Neural progenitor cell (in vitro differentiated cells): ENCODE measurements around the gene NGFR. TPM values are rescaled to one million over a fixed set of nuclear protein-coding genes. Genes with fewer than 3 reads are reported as not detected.

Experiments
- DNase-seq: peaks from one replicate; pipeline ENCODE4 v3.0.0-alpha.2; 2016; ENCODE audit warnings: low spot score
- H2AFZ ChIP-seq: fragments of 200-600 bp; sonication (generic); replicated peaks from 2 replicates; pipeline ENCODE4 v1.6.1; 2016; ENCODE audit warnings: antibody characterized with exemption
- H3F3A ChIP-seq: fragments of 200-600 bp; sonication (generic); 2 replicates; pipeline ENCODE4 v1.6.1; 2016; ENCODE audit warnings: antibody characterized with exemption, low read depth
- H3K27ac ChIP-seq: fragments of 200-600 bp; sonication (generic); 2 replicates; pipeline ENCODE4 v1.5.1; 2016; ENCODE audit warnings: mild to moderate bottlenecking
- H3K27me3 ChIP-seq: fragments of 200-600 bp; sonication (generic); 2 replicates; pipeline ENCODE4 v1.6.1; 2016; ENCODE audit warnings: mild to moderate bottlenecking, moderate library complexity
- H3K36me3 ChIP-seq: fragments of 200-600 bp; sonication (generic); 2 replicates; pipeline ENCODE4 v1.5.1; 2016
- H3K4me1 ChIP-seq: fragments of 200-600 bp; sonication (generic); 2 replicates; pipeline ENCODE4 v1.6.1; 2016; ENCODE audit warnings: mixed run types
- H3K4me2 ChIP-seq: fragments of 200-600 bp; sonication (generic); 2 replicates; pipeline ENCODE4 v1.6.1; 2016
- H3K4me3 ChIP-seq: fragments of 200-600 bp; sonication (generic); 2 replicates; pipeline ENCODE4 v1.5.1; 2016
- H3K79me2 ChIP-seq: fragments of 200-600 bp; sonication (generic); 2 replicates; pipeline ENCODE4 v1.6.1; 2016; ENCODE audit warnings: low read depth
- H3K9ac ChIP-seq: fragments of 200-600 bp; sonication (generic); 2 replicates; pipeline ENCODE4 v1.6.1; 2016
- H3K9me3 ChIP-seq: fragments of 200-600 bp; sonication (generic); 2 replicates; pipeline ENCODE4 v1.5.1; 2016; ENCODE audit warnings: low read depth
- H4K20me1 ChIP-seq: fragments of 200-600 bp; sonication (generic); 2 replicates; pipeline ENCODE4 v1.6.1; 2016; ENCODE audit warnings: low read depth
- H3K27ac Mint-ChIP-seq: 3 replicates; pipeline ENCODE4 v1.8.0; 2021; ENCODE audit warnings: mixed read lengths
- H3K27me3 Mint-ChIP-seq: 2 replicates; pipeline ENCODE4 v1.8.0; 2022; ENCODE audit warnings: low read depth, mild to moderate bottlenecking, inconsistent platforms, moderate library complexity, mixed read lengths; ENCODE audit not compliant: insufficient read depth
- H3K36me3 Mint-ChIP-seq: 3 replicates; pipeline ENCODE4 v1.8.0; 2021; ENCODE audit warnings: mixed read lengths
- H3K4me1 Mint-ChIP-seq: 3 replicates; pipeline ENCODE4 v1.8.0; 2021; ENCODE audit warnings: mixed read lengths
- H3K4me3 Mint-ChIP-seq: 3 replicates; pipeline ENCODE4 v1.8.0; 2021; ENCODE audit warnings: mild to moderate bottlenecking, moderate library complexity, mixed read lengths
- H3K9me3 Mint-ChIP-seq: 3 replicates; pipeline ENCODE4 v1.8.0; 2020; ENCODE audit warnings: mixed read lengths
- EZH2 ChIP-seq: fragments of 200-600 bp; sonication (generic); IDR thresholded peaks from 2 replicates; pipeline ENCODE4 v1.6.1; 2017; ENCODE audit warnings: antibody characterized with exemption, mild to moderate bottlenecking, moderate library complexity
- EZH2phosphoT487 ChIP-seq: fragments of 200-600 bp; sonication (generic); IDR thresholded peaks from 2 replicates; pipeline ENCODE4 v1.6.1; 2017; ENCODE audit warnings: antibody characterized with exemption
- total RNA-seq: library from RNA; depleted of rRNA; stranded (reverse); fragments of >200 nt; gene quantifications from 2 replicates; pipeline ENCODE4 v1.2.3, GENCODE V29; 2015; ENCODE audit warnings: low replicate concordance
- TF ChIP-seq, protein P1 (sequence below): fragments of 200-600 bp; sonication (generic); IDR thresholded peaks from 2 replicates; pipeline ENCODE4 v1.5.1; 2017; ENCODE audit warnings: antibody characterized with exemption, mild to moderate bottlenecking

NGFR gene
- total RNA-seq, 1 donor from 2014 or later = 6.6 TPM

DNA sequence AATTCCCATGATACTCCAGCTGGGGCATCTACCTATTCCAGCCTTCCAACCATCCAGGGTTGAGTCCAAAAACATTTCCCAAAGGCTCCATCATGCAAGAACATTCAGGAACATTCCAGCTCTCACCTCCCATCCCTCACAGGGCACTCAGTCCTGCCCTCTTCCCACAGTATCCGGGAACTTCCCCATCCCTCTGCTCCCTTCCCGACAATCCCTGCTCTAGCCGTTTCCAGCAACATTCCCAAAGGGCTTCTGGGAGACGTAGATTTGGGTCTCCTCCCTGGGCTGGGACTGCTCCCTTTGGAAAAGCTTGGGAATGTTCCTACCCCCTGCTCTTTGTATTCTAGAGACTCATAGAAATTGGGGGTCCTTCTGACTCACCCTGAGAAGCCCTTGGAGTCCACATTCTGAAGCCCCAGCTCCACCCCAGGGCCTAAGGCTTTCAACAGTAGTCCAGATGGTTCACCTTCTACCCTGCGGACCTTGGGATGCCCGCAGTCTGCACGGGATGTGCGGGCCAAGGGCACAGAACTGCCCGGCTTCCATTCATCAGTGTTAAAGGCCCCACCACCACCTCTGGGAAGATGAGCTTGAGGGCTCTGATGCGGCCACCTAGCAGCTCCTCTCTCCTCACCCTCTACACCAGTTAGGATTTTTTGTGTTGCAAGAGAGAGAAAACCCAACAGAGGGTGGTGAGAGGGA is 25.4 kb downstream of the NGFR start:
- DNase-seq = no peak

DNA sequence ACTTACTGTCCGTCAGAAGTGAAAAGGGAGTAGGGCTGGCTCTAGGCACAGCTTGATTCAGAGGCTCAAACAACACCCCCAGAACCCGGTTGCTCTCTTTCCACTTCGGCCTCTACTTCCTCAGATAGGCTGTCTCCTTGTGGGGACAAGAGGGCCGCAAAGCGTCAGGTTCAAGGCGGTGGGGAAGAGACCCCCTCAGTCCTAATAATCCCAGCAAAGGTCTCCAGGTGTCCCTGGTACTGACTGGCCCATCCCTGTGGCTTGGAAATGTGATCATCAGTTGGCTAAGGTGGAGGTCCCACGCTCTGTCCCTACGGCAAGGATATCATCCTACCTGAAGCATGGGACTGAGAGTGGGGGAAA is 26.0 kb downstream of the NGFR start:
- no peak overlapping the region for H3K27ac ChIP-seq
- no peak overlapping the region for H3K9ac ChIP-seq
- no peaks in the 10 kb centered on the region for H3K79me2 ChIP-seq
- H3K4me3 ChIP-seq = no peak overlapping the region
- H3K9me3 ChIP-seq = no peaks in the 10 kb centered on the region
- H3K9me3 Mint-ChIP-seq = no peaks in the 10 kb centered on the region
- H3K4me1 Mint-ChIP-seq = peaks cover 16% of the 10 kb centered on the region
- H4K20me1 ChIP-seq = no peaks in the 10 kb centered on the region
- TF ChIP-seq, protein P1, sequence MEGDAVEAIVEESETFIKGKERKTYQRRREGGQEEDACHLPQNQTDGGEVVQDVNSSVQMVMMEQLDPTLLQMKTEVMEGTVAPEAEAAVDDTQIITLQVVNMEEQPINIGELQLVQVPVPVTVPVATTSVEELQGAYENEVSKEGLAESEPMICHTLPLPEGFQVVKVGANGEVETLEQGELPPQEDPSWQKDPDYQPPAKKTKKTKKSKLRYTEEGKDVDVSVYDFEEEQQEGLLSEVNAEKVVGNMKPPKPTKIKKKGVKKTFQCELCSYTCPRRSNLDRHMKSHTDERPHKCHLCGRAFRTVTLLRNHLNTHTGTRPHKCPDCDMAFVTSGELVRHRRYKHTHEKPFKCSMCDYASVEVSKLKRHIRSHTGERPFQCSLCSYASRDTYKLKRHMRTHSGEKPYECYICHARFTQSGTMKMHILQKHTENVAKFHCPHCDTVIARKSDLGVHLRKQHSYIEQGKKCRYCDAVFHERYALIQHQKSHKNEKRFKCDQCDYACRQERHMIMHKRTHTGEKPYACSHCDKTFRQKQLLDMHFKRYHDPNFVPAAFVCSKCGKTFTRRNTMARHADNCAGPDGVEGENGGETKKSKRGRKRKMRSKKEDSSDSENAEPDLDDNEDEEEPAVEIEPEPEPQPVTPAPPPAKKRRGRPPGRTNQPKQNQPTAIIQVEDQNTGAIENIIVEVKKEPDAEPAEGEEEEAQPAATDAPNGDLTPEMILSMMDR = no peak
- TF ChIP-seq EZH2phosphoT487 (no peak), EZH2 (no peak)
- no peaks in the 10 kb centered on the region for H3K36me3 ChIP-seq
- no peak overlapping the region for H3K27ac Mint-ChIP-seq
- no peaks in the 10 kb centered on the region for H3K36me3 Mint-ChIP-seq
- H3K27me3 Mint-ChIP-seq = peaks cover 8% of the 10 kb centered on the region
- H3K4me1 ChIP-seq = peaks cover 3% of the 10 kb centered on the region
- no peak overlapping the region for H2AFZ ChIP-seq
- peaks cover 3% of the 10 kb centered on the region for H3F3A ChIP-seq
- no peak overlapping the region for H3K4me3 Mint-ChIP-seq
- DNase-seq = no peak
- no peaks in the 10 kb centered on the region for H3K27me3 ChIP-seq
- H3K4me2 ChIP-seq = no peak overlapping the region

More for the DNA sequence above, 25.4 kb downstream of the NGFR start:
- no peak overlapping the region for H3K9ac ChIP-seq
- H3K27me3 Mint-ChIP-seq = peaks cover 11% of the 10 kb centered on the region
- peaks cover 8% of the 10 kb centered on the region for H3F3A ChIP-seq
- H3K9me3 ChIP-seq = no peaks in the 10 kb centered on the region
- peaks cover 21% of the 10 kb centered on the region for H3K4me1 Mint-ChIP-seq
- no peak overlapping the region for H3K27ac ChIP-seq
- H3K36me3 Mint-ChIP-seq = no peaks in the 10 kb centered on the region
- H3K27me3 ChIP-seq = no peaks in the 10 kb centered on the region
- H3K4me1 ChIP-seq = peaks cover 8% of the 10 kb centered on the region
- no peak overlapping the region for H3K4me3 ChIP-seq
- no peak overlapping the region for H2AFZ ChIP-seq
- H3K4me2 ChIP-seq = no peak overlapping the region
- H3K9me3 Mint-ChIP-seq = no peaks in the 10 kb centered on the region
- no peaks in the 10 kb centered on the region for H4K20me1 ChIP-seq
- no peaks in the 10 kb centered on the region for H3K79me2 ChIP-seq
- no peak overlapping the region for H3K27ac Mint-ChIP-seq
- no peak overlapping the region for H3K4me3 Mint-ChIP-seq
- TF ChIP-seq, protein P1 = no peak
- TF ChIP-seq EZH2 = no peak
- no peaks in the 10 kb centered on the region for H3K36me3 ChIP-seq

DNA sequence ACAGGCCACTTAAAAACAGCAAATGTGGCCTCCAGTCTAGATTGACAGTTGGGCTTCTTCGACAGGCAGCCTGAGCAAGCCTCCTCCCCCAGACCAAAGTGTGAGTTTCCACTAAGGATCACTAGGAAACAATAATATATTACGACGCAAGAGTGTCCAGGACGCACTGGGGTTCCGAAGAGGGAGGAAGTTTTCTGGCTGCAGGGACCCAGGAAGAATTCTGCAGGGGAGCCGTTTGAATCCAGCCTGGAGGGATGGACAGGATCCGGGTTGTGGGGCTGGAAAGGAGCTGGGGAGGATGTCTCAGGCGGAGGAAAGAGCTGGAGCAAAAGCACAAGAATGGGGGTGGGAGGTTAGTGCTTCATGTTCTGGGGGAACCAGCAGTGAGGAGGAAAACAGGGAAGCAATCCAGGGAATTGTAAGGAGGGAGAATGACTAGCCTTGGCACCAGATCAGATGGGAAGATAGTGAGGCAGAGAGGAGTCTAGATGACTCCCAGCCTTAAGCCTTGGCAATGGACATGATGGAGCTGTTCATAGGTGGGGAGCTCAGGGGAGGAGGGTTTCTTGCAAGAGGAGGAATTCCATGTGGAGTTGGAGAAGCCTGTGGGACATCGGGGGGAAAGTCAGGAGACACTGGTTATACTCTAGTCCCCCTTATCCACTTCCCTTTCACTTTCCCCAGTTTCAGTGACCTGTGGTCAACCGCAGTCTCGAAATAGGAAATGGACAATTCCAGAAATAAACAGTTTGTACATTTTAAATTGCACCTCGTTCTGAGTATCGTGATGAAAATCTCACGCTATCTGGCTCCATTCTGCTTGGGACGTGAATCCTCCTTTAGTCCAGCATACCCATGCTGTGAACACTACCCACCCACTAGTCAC is 26.6 kb downstream of the NGFR start:
- no peaks in the 10 kb centered on the region for H3K9me3 Mint-ChIP-seq
- Histone ChIP-seq H3F3A (no peaks in the 10 kb centered on the region), H3K9ac (no peak overlapping the region), H3K79me2 (no peaks in the 10 kb centered on the region), H3K4me3 (no peak overlapping the region), H3K36me3 (no peaks in the 10 kb centered on the region), H3K4me2 (no peak overlapping the region), H3K27me3 (no peaks in the 10 kb centered on the region), H3K27ac (no peak overlapping the region), H4K20me1 (no peaks in the 10 kb centered on the region), H3K9me3 (no peaks in the 10 kb centered on the region), H3K4me1 (no peaks in the 10 kb centered on the region), H2AFZ (no peak overlapping the region)
- no peak overlapping the region for H3K27ac Mint-ChIP-seq
- no peaks in the 10 kb centered on the region for H3K36me3 Mint-ChIP-seq
- TF ChIP-seq EZH2phosphoT487 (no peak), EZH2 (no peak)
- TF ChIP-seq, protein P1 = no peak
- no peak overlapping the region for H3K4me3 Mint-ChIP-seq
- peaks cover 14% of the 10 kb centered on the region for H3K4me1 Mint-ChIP-seq
- DNase-seq = no peak
- H3K27me3 Mint-ChIP-seq = peaks cover 8% of the 10 kb centered on the region
